BLaER1 (cell line): ENCODE data around the gene ARHGAP26.

Experiments
- H3K27ac ChIP-seq: shearing (Covaris generic); formaldehyde crosslinking; 2 replicates; pipeline ENCODE4 v1.8.1; 2022
- H3K27me3 ChIP-seq: shearing (Covaris generic); formaldehyde crosslinking; 2 replicates; pipeline ENCODE4 v1.8.1; 2022
- H3K36me3 ChIP-seq: shearing (Covaris generic); formaldehyde crosslinking; 2 replicates; pipeline ENCODE4 v1.8.1; 2022
- H3K4me1 ChIP-seq: shearing (Covaris generic); formaldehyde crosslinking; 2 replicates; pipeline ENCODE4 v1.8.1; 2022
- H3K4me2 ChIP-seq: shearing (Covaris generic); formaldehyde crosslinking; 2 replicates; pipeline ENCODE4 v1.8.1; 2022
- H3K4me3 ChIP-seq: shearing (Covaris generic); formaldehyde crosslinking; 2 replicates; pipeline ENCODE4 v1.8.1; 2022
- H3K9ac ChIP-seq: shearing (Covaris generic); formaldehyde crosslinking; 2 replicates; pipeline ENCODE4 v1.8.1; 2022
- H3K9me3 ChIP-seq: shearing (Covaris generic); formaldehyde crosslinking; 2 replicates; pipeline ENCODE4 v1.8.1; 2022
- H4K20me1 ChIP-seq: shearing (Covaris generic); formaldehyde crosslinking; 2 replicates; pipeline ENCODE4 v1.8.1; 2022
- Cebpa-rat ChIP-seq: shearing (Covaris generic); IDR thresholded peaks from 2 replicates; pipeline ENCODE4 v1.8.1; 2022

Gene ARHGAP26

GRCh38 chr5:143208365-143208641 is 438.1 kb downstream of the ARHGAP26 start:
- H3K9me3 ChIP-seq = no peaks in the 10 kb centered on the region
- H3K4me1 ChIP-seq = peaks cover 21% of the 10 kb centered on the region
- no peak overlapping the region for H3K4me2 ChIP-seq
- H4K20me1 ChIP-seq = no peaks in the 10 kb centered on the region
- no peaks in the 10 kb centered on the region for H3K27me3 ChIP-seq
- no peak overlapping the region for H3K27ac ChIP-seq
- peaks cover 4% of the 10 kb centered on the region; the same call in 1 of the 2 replicates for H3K36me3 ChIP-seq
- H3K9ac ChIP-seq = no peak overlapping the region
- H3K4me3 ChIP-seq = no peak overlapping the region
- no peak for TF ChIP-seq Cebpa-rat

- H3K27ac ChIP-seq = no peak overlapping the region
- no peaks in the 10 kb centered on the region for H3K27me3 ChIP-seq
- no peak for TF ChIP-seq Cebpa-rat
- H3K9ac ChIP-seq = no peak overlapping the region
- H4K20me1 ChIP-seq = no peaks in the 10 kb centered on the region
- H3K36me3 ChIP-seq = peaks cover 4% of the 10 kb centered on the region; the same call in 1 of the 2 replicates
- H3K9me3 ChIP-seq = no peaks in the 10 kb centered on the region
- no peak overlapping the region for H3K4me3 ChIP-seq
- no peak overlapping the region for H3K4me2 ChIP-seq
- peaks cover 27% of the 10 kb centered on the region for H3K4me1 ChIP-seq
Measured at GRCh38 chr5:143208781-143209510, 438.8 kb downstream of the ARHGAP26 start.

DNA sequence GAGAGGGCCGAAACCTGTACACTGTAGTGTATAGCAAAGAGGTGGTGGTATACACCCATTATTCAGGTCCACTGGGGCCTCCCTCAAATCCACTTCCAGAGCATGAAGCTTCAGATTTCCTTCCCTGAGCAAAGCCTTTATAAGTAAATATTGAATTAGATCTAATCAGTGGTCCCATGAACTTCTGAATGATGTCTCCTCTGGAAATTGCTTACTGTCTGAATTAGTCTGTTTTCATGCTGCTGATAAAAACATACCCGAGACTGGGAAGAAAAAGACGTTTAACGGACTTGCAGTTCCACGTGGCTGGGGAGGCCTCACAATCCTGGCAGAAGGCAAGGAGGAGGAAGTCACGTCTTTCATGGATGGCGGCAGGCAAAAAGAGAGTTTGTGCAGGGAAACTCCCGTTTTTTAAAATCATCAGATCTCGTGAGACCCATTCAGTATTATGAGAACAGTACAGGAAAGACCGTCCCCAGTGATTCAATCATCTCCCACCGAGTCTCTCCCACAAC is 439.8 kb downstream of the ARHGAP26 start:
- no peaks in the 10 kb centered on the region for H3K27me3 ChIP-seq
- no peak for TF ChIP-seq Cebpa-rat
- H4K20me1 ChIP-seq = no peaks in the 10 kb centered on the region
- H3K4me3 ChIP-seq = no peak overlapping the region
- peaks cover 4% of the 10 kb centered on the region; the same call in 1 of the 2 replicates for H3K36me3 ChIP-seq
- no peak overlapping the region for H3K4me2 ChIP-seq
- H3K4me1 ChIP-seq = peaks cover 37% of the 10 kb centered on the region
- no peaks in the 10 kb centered on the region for H3K9me3 ChIP-seq
- no peak overlapping the region for H3K27ac ChIP-seq
- no peak overlapping the region for H3K9ac ChIP-seq

DNA sequence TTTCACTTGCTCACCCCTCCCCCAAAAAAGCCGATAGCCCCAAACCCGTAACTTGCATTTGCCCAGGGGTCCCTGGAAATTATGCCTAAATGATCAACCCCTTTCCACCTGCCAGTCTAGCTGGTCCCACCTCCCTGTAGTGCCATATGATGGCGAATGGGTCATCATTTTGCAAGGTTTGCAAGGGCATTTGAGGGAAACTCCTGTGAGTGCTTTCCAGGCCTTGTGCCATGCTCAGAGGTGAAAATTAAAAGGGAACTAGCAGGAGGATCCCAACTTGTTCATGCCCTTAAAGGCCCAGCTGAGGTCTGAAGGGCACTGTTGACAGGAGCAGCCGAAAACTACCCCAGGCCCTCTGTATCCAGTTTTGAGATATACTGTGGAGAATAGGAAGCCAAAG is 440.4 kb downstream of the ARHGAP26 start:
- no peak overlapping the region for H3K4me2 ChIP-seq
- peaks cover 40% of the 10 kb centered on the region for H3K4me1 ChIP-seq
- H3K4me3 ChIP-seq = no peak overlapping the region
- H3K9me3 ChIP-seq = no peaks in the 10 kb centered on the region
- H3K27me3 ChIP-seq = no peaks in the 10 kb centered on the region
- no peak overlapping the region for H3K27ac ChIP-seq
- H3K9ac ChIP-seq = no peak overlapping the region
- peaks cover 4% of the 10 kb centered on the region; the same call in 1 of the 2 replicates for H3K36me3 ChIP-seq
- no peaks in the 10 kb centered on the region for H4K20me1 ChIP-seq
- no peak for TF ChIP-seq Cebpa-rat

GRCh38 chr5:143212261-143212660 is 442.1 kb downstream of the ARHGAP26 start:
- H3K4me3 ChIP-seq = no peak overlapping the region
- H3K27ac ChIP-seq = no peak overlapping the region
- H3K36me3 ChIP-seq = peaks cover 8% of the 10 kb centered on the region; the same call in 1 of the 2 replicates
- H4K20me1 ChIP-seq = no peaks in the 10 kb centered on the region
- no peaks in the 10 kb centered on the region for H3K27me3 ChIP-seq
- no peak for TF ChIP-seq Cebpa-rat
- H3K9me3 ChIP-seq = no peaks in the 10 kb centered on the region
- H3K4me1 ChIP-seq = peaks cover 30% of the 10 kb centered on the region
- H3K4me2 ChIP-seq = peak overlapping the region; percentile 81; the same call in 1 of the 2 replicates
- no peak overlapping the region for H3K9ac ChIP-seq

DNA sequence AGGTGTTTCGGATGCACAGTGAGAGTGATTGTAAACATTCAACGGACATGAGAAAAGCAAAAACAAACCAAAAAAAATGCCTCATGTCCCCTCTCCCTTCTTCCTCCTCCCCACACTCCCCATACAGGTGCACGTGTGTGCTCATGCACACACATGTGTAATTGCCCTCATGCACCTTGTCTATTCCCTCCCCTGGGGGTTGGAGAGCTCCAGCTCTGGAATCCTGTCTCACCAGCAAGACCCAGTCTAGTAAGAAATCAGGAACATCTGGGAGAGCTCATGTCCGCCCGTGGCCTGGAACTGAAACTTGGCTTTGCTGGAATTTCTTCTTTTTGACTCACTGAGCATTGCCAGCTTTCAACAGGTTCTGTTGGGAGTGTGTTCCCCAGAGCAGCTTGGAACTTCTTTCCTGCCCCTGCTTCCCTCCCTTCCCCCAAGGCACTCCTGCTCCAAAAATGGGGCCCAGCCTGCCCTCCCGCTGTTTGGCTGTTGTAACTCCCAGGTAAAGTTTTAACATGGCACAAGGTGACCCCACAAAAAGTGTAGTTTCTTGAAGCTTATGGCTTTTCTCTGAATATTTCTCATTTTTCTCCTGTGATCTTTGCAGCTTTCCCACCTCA is 443.2 kb downstream of the ARHGAP26 start:
- H3K4me3 ChIP-seq = peak overlapping the region; percentile 31
- no peak for TF ChIP-seq Cebpa-rat
- peak overlapping the region; percentile 81 for H3K4me2 ChIP-seq
- peaks cover 12% of the 10 kb centered on the region; the same call in 1 of the 2 replicates for H3K36me3 ChIP-seq
- no peaks in the 10 kb centered on the region for H4K20me1 ChIP-seq
- H3K9ac ChIP-seq = peak overlapping the region; percentile 47
- H3K27me3 ChIP-seq = no peaks in the 10 kb centered on the region
- no peaks in the 10 kb centered on the region for H3K9me3 ChIP-seq
- peaks cover 30% of the 10 kb centered on the region for H3K4me1 ChIP-seq
- H3K27ac ChIP-seq = peak overlapping the region; percentile 71

GRCh38 chr5:143213851-143214363 is 443.7 kb downstream of the ARHGAP26 start:
- no peaks in the 10 kb centered on the region for H3K9me3 ChIP-seq
- H4K20me1 ChIP-seq = no peaks in the 10 kb centered on the region
- peak overlapping the region; percentile 81 for H3K4me2 ChIP-seq
- peak overlapping the region; percentile 47 for H3K9ac ChIP-seq
- H3K36me3 ChIP-seq = peaks cover 12% of the 10 kb centered on the region; the same call in 1 of the 2 replicates
- no peaks in the 10 kb centered on the region for H3K27me3 ChIP-seq
- H3K4me1 ChIP-seq = peaks cover 30% of the 10 kb centered on the region
- H3K4me3 ChIP-seq = peak overlapping the region; percentile 31
- no peak for TF ChIP-seq Cebpa-rat
- peak overlapping the region; percentile 71 for H3K27ac ChIP-seq

GRCh38 chr5:143214458-143214857 is 444.3 kb downstream of the ARHGAP26 start:
- no peak for TF ChIP-seq Cebpa-rat
- H3K27me3 ChIP-seq = no peaks in the 10 kb centered on the region
- no peak overlapping the region; the same call in 1 of the 2 replicates for H3K9ac ChIP-seq
- H3K27ac ChIP-seq = peak overlapping the region; percentile 71; the same call in 1 of the 2 replicates
- peaks cover 12% of the 10 kb centered on the region; the same call in 1 of the 2 replicates for H3K36me3 ChIP-seq
- no peaks in the 10 kb centered on the region for H3K9me3 ChIP-seq
- peaks cover 30% of the 10 kb centered on the region for H3K4me1 ChIP-seq
- H4K20me1 ChIP-seq = no peaks in the 10 kb centered on the region
- H3K4me2 ChIP-seq = peak overlapping the region; percentile 81
- no peak overlapping the region for H3K4me3 ChIP-seq

- Histone ChIP-seq H3K36me3 (peaks cover 12% of the 10 kb centered on the region; the same call in 1 of the 2 replicates), H3K27ac (no peak overlapping the region; the same call in 1 of the 2 replicates), H4K20me1 (no peaks in the 10 kb centered on the region), H3K4me2 (peak overlapping the region; percentile 81), H3K9ac (no peak overlapping the region), H3K9me3 (no peaks in the 10 kb centered on the region), H3K4me1 (peaks cover 32% of the 10 kb centered on the region), H3K4me3 (no peak overlapping the region), H3K27me3 (no peaks in the 10 kb centered on the region)
- TF ChIP-seq Cebpa-rat = no peak
Measured at GRCh38 chr5:143214890-143215289, 444.7 kb downstream of the ARHGAP26 start.

DNA sequence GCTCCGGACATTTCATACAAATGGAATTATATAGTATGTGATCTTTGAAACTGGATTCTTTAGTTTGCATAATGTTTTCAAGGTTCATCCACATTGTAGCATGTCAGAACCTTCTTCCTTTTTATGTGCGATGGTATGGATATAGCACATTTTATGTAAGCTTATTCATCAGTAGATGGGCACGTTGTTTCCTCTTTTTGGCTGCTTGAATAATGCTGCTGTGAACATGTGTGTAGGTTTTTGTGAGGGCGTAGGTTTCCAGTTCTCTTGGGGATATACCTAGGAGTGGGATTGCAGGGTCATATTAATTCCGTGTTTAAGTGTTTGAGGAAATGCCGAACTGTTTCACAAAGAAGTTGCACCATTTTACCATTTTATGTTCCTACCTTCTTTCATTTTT is 445.5 kb downstream of the ARHGAP26 start:
- Histone ChIP-seq H3K9ac (no peak overlapping the region), H3K36me3 (peaks cover 12% of the 10 kb centered on the region; the same call in 1 of the 2 replicates), H3K4me1 (peaks cover 40% of the 10 kb centered on the region), H3K4me2 (no peak overlapping the region), H3K27ac (no peak overlapping the region), H3K4me3 (no peak overlapping the region), H3K27me3 (no peaks in the 10 kb centered on the region), H4K20me1 (no peaks in the 10 kb centered on the region), H3K9me3 (no peaks in the 10 kb centered on the region)
- no peak for TF ChIP-seq Cebpa-rat
